ENCODE results near the gene PSMC6.

PSMC6 gene

GRCh38 chr14:52706724-52707706 is at the start of gene PSMC6:
Gene PSMC6 (plus strand): TSS chr14:52707200. CDS start chr14:52707220, 20 bp downstream.
- TF ChIP-seq, protein P1, sequence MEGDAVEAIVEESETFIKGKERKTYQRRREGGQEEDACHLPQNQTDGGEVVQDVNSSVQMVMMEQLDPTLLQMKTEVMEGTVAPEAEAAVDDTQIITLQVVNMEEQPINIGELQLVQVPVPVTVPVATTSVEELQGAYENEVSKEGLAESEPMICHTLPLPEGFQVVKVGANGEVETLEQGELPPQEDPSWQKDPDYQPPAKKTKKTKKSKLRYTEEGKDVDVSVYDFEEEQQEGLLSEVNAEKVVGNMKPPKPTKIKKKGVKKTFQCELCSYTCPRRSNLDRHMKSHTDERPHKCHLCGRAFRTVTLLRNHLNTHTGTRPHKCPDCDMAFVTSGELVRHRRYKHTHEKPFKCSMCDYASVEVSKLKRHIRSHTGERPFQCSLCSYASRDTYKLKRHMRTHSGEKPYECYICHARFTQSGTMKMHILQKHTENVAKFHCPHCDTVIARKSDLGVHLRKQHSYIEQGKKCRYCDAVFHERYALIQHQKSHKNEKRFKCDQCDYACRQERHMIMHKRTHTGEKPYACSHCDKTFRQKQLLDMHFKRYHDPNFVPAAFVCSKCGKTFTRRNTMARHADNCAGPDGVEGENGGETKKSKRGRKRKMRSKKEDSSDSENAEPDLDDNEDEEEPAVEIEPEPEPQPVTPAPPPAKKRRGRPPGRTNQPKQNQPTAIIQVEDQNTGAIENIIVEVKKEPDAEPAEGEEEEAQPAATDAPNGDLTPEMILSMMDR (IDR thresholded peaks at IDR 0.05; ENCODE audit: borderline replicate concordance, control extremely low read depth, extremely low read depth, insufficient read depth, missing control alignments), result no peak
- in situ Hi-C loops (cut with MboI; ENCODE audit: low sequenced_read_pairs, unreplicated experiment), result no loop called here

DNA sequence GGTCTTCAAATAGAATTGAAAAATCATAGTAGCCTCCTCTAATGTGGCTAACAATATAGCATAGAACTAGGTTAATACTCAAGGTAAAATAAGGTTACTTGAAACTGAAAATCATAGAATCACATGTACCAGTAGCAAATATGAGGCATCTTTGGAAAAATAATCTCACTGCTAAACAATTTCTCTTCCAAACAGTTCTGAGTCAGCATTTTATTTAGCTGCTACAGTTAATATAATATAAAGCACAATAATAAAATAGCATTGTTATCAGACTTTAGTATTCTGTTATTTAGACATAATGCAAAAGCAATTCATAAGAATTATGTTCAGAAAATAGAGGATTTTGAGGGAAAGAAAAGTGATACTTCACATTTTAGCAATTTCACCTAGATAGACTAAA is 46.7 kb upstream of the PSMC6 start:
- TF ChIP-seq, protein P1 (IDR thresholded peaks at IDR 0.05; ENCODE audit: borderline replicate concordance, control extremely low read depth, extremely low read depth, insufficient read depth, missing control alignments), result no peak
- DNase-seq (ENCODE audit: low spot score), result no peak
- in situ Hi-C loops (cut with MboI; ENCODE audit: low sequenced_read_pairs, unreplicated experiment), result no loop called here

More at GRCh38 chr14:52706724-52707706, at the start of gene PSMC6:
- DNase-seq (ENCODE audit: low spot score), result peak; percentile 94

- in situ Hi-C loops (cut with MboI; ENCODE audit: low sequenced_read_pairs, unreplicated experiment), result no loop called here
- TF ChIP-seq, protein P1 (IDR thresholded peaks at IDR 0.05; ENCODE audit: borderline replicate concordance, control extremely low read depth, extremely low read depth, insufficient read depth, missing control alignments), result no peak
Measured at GRCh38 chr14:52660832-52661231, 46.2 kb upstream of the PSMC6 start.

GRCh38 chr14:52661314-52661713 is 45.7 kb upstream of the PSMC6 start:
- DNase-seq (ENCODE audit: low spot score), result no peak
- in situ Hi-C loops (cut with MboI; ENCODE audit: low sequenced_read_pairs, unreplicated experiment), result no loop called here
- TF ChIP-seq, protein P1 (IDR thresholded peaks at IDR 0.05; ENCODE audit: borderline replicate concordance, control extremely low read depth, extremely low read depth, insufficient read depth, missing control alignments), result no peak

More at GRCh38 chr14:52660832-52661231, 46.2 kb upstream of the PSMC6 start:
- DNase-seq (ENCODE audit: low spot score), result no peak

DNA sequence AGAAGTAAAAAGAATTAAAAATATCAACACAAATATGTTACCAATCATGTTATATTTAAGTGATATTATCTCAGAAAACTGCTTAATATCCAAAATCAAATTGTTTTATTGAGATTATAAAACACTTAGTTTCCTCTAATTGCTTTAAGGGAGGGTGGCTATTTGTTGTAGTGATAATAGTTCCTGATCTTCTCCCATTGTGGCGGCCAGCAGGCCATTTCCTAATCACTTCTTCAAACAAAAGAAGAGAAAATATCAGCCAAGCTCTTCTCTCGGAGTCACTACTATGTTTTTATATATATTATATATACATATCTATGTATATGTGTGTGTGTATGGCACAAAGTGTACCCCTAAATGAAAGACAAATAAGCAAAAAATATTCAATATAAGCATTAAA is 43.1 kb upstream of the PSMC6 start:
- in situ Hi-C loops (cut with MboI; ENCODE audit: low sequenced_read_pairs, unreplicated experiment), result no loop called here
- TF ChIP-seq, protein P1 (IDR thresholded peaks at IDR 0.05; ENCODE audit: borderline replicate concordance, control extremely low read depth, extremely low read depth, insufficient read depth, missing control alignments), result no peak
- no peak for DNase-seq (ENCODE audit: low spot score)

DNA sequence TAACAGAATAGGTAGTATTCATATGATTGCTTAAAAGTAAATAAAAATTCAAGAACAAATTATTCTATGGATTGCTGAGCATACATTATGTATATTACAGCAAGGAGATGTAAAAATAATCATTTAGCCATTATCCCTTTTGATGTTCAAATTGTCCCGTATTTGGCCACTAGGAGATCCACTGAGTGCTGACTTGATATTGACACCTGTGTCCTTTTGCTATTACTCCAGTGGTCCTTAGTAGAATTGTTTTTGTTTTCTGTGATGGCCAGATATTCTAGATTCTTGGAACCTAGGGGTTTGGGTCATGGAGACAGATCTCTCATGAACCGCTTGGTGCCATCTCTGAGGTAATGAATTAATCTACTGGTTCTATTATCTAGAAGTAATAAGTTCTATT is 28.4 kb upstream of the PSMC6 start:
- TF ChIP-seq, protein P1 (IDR thresholded peaks at IDR 0.05; ENCODE audit: borderline replicate concordance, control extremely low read depth, extremely low read depth, insufficient read depth, missing control alignments), result no peak
- no peak for DNase-seq (ENCODE audit: low spot score)
- in situ Hi-C loops (cut with MboI; ENCODE audit: low sequenced_read_pairs, unreplicated experiment), result no loop called here

All from GM13976 (cell line).